HG02943 (cell line): ENCODE results near the gene GJB3.
"Not testable (repeated sequence)": the region's sequence is repeated elsewhere in the genome, so short reads cannot be mapped to it uniquely, and the experiment has no call there.

Experiments used
- ATAC-seq: cut with Tn5 transposase; IDR thresholded peaks from one replicate; pipeline ENCODE4 v1.9.1; 2021; ENCODE audit warnings: mild to moderate bottlenecking, low read depth, moderate library complexity; ENCODE audit not compliant: unreplicated experiment

GJB3 gene

GRCh38 chr1:34759503-34760357, 21.3 kb upstream of the GJB3 start, which contains the start of gene GJB4:
TSS of gene GJB4 (plus strand) at chr1:34759740. CDS start at chr1:34761255, 1,515 bp downstream.
- ATAC-seq, result no peak

GRCh38 chr1:34761176-34761761, 19.7 kb upstream of the GJB3 start:
- no peak for ATAC-seq

GRCh38 chr1:34761776-34762307, 19.2 kb upstream of the GJB3 start:
- ATAC-seq, result no peak

- ATAC-seq, result no peak
Observed at GRCh38 chr1:34762474-34763141, 18.4 kb upstream of the GJB3 start.

- no peak for ATAC-seq
Observed at GRCh38 chr1:34763142-34763781, 17.8 kb upstream of the GJB3 start.

GRCh38 chr1:34768856-34769255, 12.2 kb upstream of the GJB3 start:
- no peak for ATAC-seq

GRCh38 chr1:34770891-34771504, 10.0 kb upstream of the GJB3 start:
- no peak for ATAC-seq

GRCh38 chr1:34771573-34772371, 9.2 kb upstream of the GJB3 start:
- ATAC-seq, result no peak

- not testable (repeated sequence) for ATAC-seq
Observed at GRCh38 chr1:34773114-34773513, 7.9 kb upstream of the GJB3 start.

- ATAC-seq, result no peak
Observed at GRCh38 chr1:34774957-34775356, 6.1 kb upstream of the GJB3 start.

- no peak for ATAC-seq
Observed at GRCh38 chr1:34776911-34777310, 4.1 kb upstream of the GJB3 start.

- ATAC-seq, result no peak
Observed at GRCh38 chr1:34777519-34778321, 3.3 kb upstream of the GJB3 start.

- ATAC-seq, result no peak
Observed at GRCh38 chr1:34778381-34778780, 2.6 kb upstream of the GJB3 start.

GRCh38 chr1:34779005-34779404, 2.0 kb upstream of the GJB3 start:
- ATAC-seq, result no peak

- ATAC-seq, result no peak
Observed at GRCh38 chr1:34779526-34779925, 1.5 kb upstream of the GJB3 start.

- no peak for ATAC-seq
Observed at GRCh38 chr1:34779962-34780361, 1.1 kb upstream of the GJB3 start.

GRCh38 chr1:34780528-34780927, 486 bp upstream of the GJB3 start:
- no peak for ATAC-seq

- no peak for ATAC-seq
Observed at GRCh38 chr1:34781844-34782391, 904 bp downstream of the GJB3 start.
